NB4 (cell line): ENCODE measurements around the gene RAD51B.

ENCODE experiments used
- CTCF ChIP-seq: IDR thresholded peaks from one replicate; pipeline ENCODE4 v1.5.1; 2012; ENCODE audit warnings: low read depth, low read length
- MAX ChIP-seq: IDR thresholded peaks from 2 replicates; pipeline ENCODE4 v1.6.1; 2011; ENCODE audit warnings: low read depth, low read length

GRCh38 chr14:68145036-68145435 is 325.5 kb downstream of the RAD51B start:
- no peak for TF ChIP-seq MAX
- TF ChIP-seq CTCF = no peak
